ENCODE measurements around the gene PLCD3.
A peak's percentile ranks its signal among the peaks of the same experiment; 100 is the strongest.

PLCD3 gene

GRCh38 chr17:45146890-45147580, 14.7 kb upstream of the PLCD3 start:
- no peaks in the 10 kb centered on the region for H3K9me3 ChIP-seq (replicated peaks in 1 of 11)
- H3K36me3 ChIP-seq, result peaks cover 0 to 21% (median 5%) of the 10 kb centered on the region in 11 experiments; a peak in 9 of 22 replicates
- peak overlapping the region; percentile 89 to 99 (median 95) for H3K9ac ChIP-seq
- H3K27me3 ChIP-seq, result no peaks in the 10 kb centered on the region
- peak overlapping the region; percentile 84 to 99 (median 95) for H3K4me2 ChIP-seq
- no peak for TF ChIP-seq Cebpa-rat (IDR thresholded peaks at IDR 0.05)
- H3K4me3 ChIP-seq, result peak overlapping the region; percentile 55 to 75 (median 64)
- H3K4me1 ChIP-seq, result peaks cover 53 to 62% (median 58%) of the 10 kb centered on the region in 10 experiments
- H4K20me1 ChIP-seq, result peaks cover 24 to 41% (median 35%) of the 10 kb centered on the region in 11 experiments
- peak overlapping the region; percentile 96 to 100 (median 99) for H3K27ac ChIP-seq

GRCh38 chr17:45146592-45146889, 14.2 kb upstream of the PLCD3 start:
- Histone ChIP-seq H3K4me2 (peak overlapping the region; percentile 84 to 99 (median 95)), H3K4me1 (peaks cover 50 to 58% (median 55%) of the 10 kb centered on the region in 10 experiments)

GRCh38 chr17:45146166-45146565, 13.9 kb upstream of the PLCD3 start:
- Histone ChIP-seq H4K20me1 (peaks cover 15 to 33% (median 27%) of the 10 kb centered on the region in 11 experiments; a peak in 21 of 22 replicates), H3K27me3 (no peaks in the 10 kb centered on the region), H3K27ac (peak overlapping the region in 10 of 11 experiments; percentile 96 to 100 (median 98); a peak in 14 of 22 replicates), H3K9me3 (replicated peaks in 1 of 11) (no peaks in the 10 kb centered on the region), H3K9ac (peak overlapping the region in 5 of 11 experiments; percentile 30 to 98 (median 93); a peak in 9 of 22 replicates), H3K36me3 (peaks cover 0 to 16% (median 5%) of the 10 kb centered on the region in 11 experiments; a peak in 9 of 22 replicates), H3K4me3 (no peak overlapping the region; a peak in 1 of 20 replicates), H3K4me2 (peak overlapping the region; percentile 84 to 99 (median 95)), H3K4me1 (peaks cover 47 to 56% (median 54%) of the 10 kb centered on the region in 10 experiments)
- TF ChIP-seq Cebpa-rat (IDR thresholded peaks at IDR 0.05), result no peak

More at GRCh38 chr17:45146592-45146889, 14.2 kb upstream of the PLCD3 start:
- H3K27me3 ChIP-seq, result no peaks in the 10 kb centered on the region
- TF ChIP-seq Cebpa-rat (IDR thresholded peaks at IDR 0.05), result no peak
- peak overlapping the region; percentile 55 to 75 (median 64); a peak in 18 of 20 replicates for H3K4me3 ChIP-seq
- H3K9me3 ChIP-seq (replicated peaks in 1 of 11), result no peaks in the 10 kb centered on the region
- H3K27ac ChIP-seq, result peak overlapping the region; percentile 96 to 100 (median 99)
- H3K9ac ChIP-seq, result peak overlapping the region; percentile 89 to 99 (median 95); a peak in 21 of 22 replicates
- peaks cover 19 to 37% (median 31%) of the 10 kb centered on the region in 11 experiments for H4K20me1 ChIP-seq
- peaks cover 0 to 20% (median 5%) of the 10 kb centered on the region in 11 experiments; a peak in 9 of 22 replicates for H3K36me3 ChIP-seq

- H3K4me1 ChIP-seq, result peaks cover 40 to 54% (median 53%) of the 10 kb centered on the region in 10 experiments
- H3K36me3 ChIP-seq, result peaks cover 0 to 5% (median 0%) of the 10 kb centered on the region in 11 experiments; a peak in 8 of 22 replicates
- peak overlapping the region; percentile 84 to 99 (median 95) for H3K4me2 ChIP-seq
- H3K9ac ChIP-seq, result peak overlapping the region; percentile 75 to 86 (median 80)
- H3K4me3 ChIP-seq, result peak overlapping the region; percentile 41 to 68 (median 57); a peak in 18 of 20 replicates
- H4K20me1 ChIP-seq, result peaks cover 4 to 21% (median 16%) of the 10 kb centered on the region in 11 experiments; a peak in 21 of 22 replicates
- no peaks in the 10 kb centered on the region for H3K9me3 ChIP-seq (replicated peaks in 1 of 11)
- H3K27ac ChIP-seq, result peak overlapping the region; percentile 71 to 97 (median 85); a peak in 21 of 22 replicates
- TF ChIP-seq Cebpa-rat (IDR thresholded peaks at IDR 0.05), result no peak
- H3K27me3 ChIP-seq, result no peaks in the 10 kb centered on the region
Observed at GRCh38 chr17:45145035-45145389, 12.7 kb upstream of the PLCD3 start.

GRCh38 chr17:45144199-45145034, 12.1 kb upstream of the PLCD3 start:
- Histone ChIP-seq H3K4me1 (peaks cover 40 to 60% (median 56%) of the 10 kb centered on the region in 10 experiments), H3K4me2 (peak overlapping the region; percentile 84 to 99 (median 95)), H4K20me1 (peaks cover 0 to 16% (median 10%) of the 10 kb centered on the region in 11 experiments; a peak in 19 of 22 replicates), H3K9ac (peak overlapping the region; percentile 75 to 86 (median 80)), H3K36me3 (no peaks in the 10 kb centered on the region; a peak in 1 of 22 replicates), H3K27ac (peak overlapping the region; percentile 71 to 97 (median 85)), H3K9me3 (replicated peaks in 1 of 11) (no peaks in the 10 kb centered on the region), H3K27me3 (no peaks in the 10 kb centered on the region), H3K4me3 (peak overlapping the region; percentile 41 to 68 (median 57))
- no peak for TF ChIP-seq Cebpa-rat (IDR thresholded peaks at IDR 0.05)

GRCh38 chr17:45143767-45144198, 11.5 kb upstream of the PLCD3 start:
- Histone ChIP-seq H3K9me3 (replicated peaks in 1 of 11) (no peaks in the 10 kb centered on the region), H3K36me3 (no peaks in the 10 kb centered on the region), H3K4me2 (peak overlapping the region; percentile 84 to 99 (median 95)), H3K27me3 (no peaks in the 10 kb centered on the region), H3K4me3 (peak overlapping the region; percentile 41 to 68 (median 57)), H3K4me1 (peaks cover 40 to 66% (median 59%) of the 10 kb centered on the region in 10 experiments), H3K9ac (peak overlapping the region; percentile 75 to 86 (median 80)), H4K20me1 (peaks cover 0 to 9% (median 3%) of the 10 kb centered on the region in 11 experiments; a peak in 17 of 22 replicates), H3K27ac (peak overlapping the region; percentile 71 to 97 (median 85))
- no peak for TF ChIP-seq Cebpa-rat (IDR thresholded peaks at IDR 0.05)

GRCh38 chr17:45143094-45143670, 10.9 kb upstream of the PLCD3 start:
- H3K4me1 ChIP-seq, result peaks cover 40 to 67% (median 59%) of the 10 kb centered on the region in 10 experiments
- peaks cover 0 to under 1% (median 0%) of the 10 kb centered on the region in 11 experiments; a peak in 2 of 22 replicates for H3K36me3 ChIP-seq
- peak overlapping the region; percentile 28 to 97 (median 85); a peak in 18 of 22 replicates for H3K27ac ChIP-seq
- peak overlapping the region; percentile 75 to 86 (median 80); a peak in 17 of 22 replicates for H3K9ac ChIP-seq
- TF ChIP-seq Cebpa-rat (IDR thresholded peaks at IDR 0.05), result no peak
- H3K27me3 ChIP-seq, result no peaks in the 10 kb centered on the region
- peaks cover 0 to 5% (median 0%) of the 10 kb centered on the region in 11 experiments; a peak in 1 of 22 replicates for H4K20me1 ChIP-seq
- peak overlapping the region; percentile 84 to 99 (median 95) for H3K4me2 ChIP-seq
- peak overlapping the region in 8 of 10 experiments; percentile 54 to 68 (median 58); a peak in 9 of 20 replicates for H3K4me3 ChIP-seq
- no peaks in the 10 kb centered on the region for H3K9me3 ChIP-seq (replicated peaks in 1 of 11)

GRCh38 chr17:45139533-45139920, 7.2 kb upstream of the PLCD3 start:
- H3K36me3 ChIP-seq, result peaks cover 0 to 5% (median 0%) of the 10 kb centered on the region in 11 experiments; a peak in 2 of 22 replicates
- TF ChIP-seq Cebpa-rat (IDR thresholded peaks at IDR 0.05), result no peak
- peak overlapping the region in 1 of 11 experiments; percentile 21; a peak in 1 of 22 replicates for H3K27ac ChIP-seq
- peaks cover 27 to 59% (median 50%) of the 10 kb centered on the region in 10 experiments for H3K4me1 ChIP-seq
- peak overlapping the region in 3 of 11 experiments; percentile 7 to 24 (median 14); a peak in 4 of 22 replicates for H3K9ac ChIP-seq
- peaks cover 0 to 5% (median 0%) of the 10 kb centered on the region in 11 experiments; a peak in 1 of 22 replicates for H4K20me1 ChIP-seq
- H3K4me2 ChIP-seq, result peak overlapping the region in 8 of 11 experiments; percentile 10 to 40 (median 34); a peak in 13 of 22 replicates
- H3K4me3 ChIP-seq, result no peak overlapping the region
- H3K9me3 ChIP-seq (replicated peaks in 1 of 11), result no peaks in the 10 kb centered on the region
- H3K27me3 ChIP-seq, result no peaks in the 10 kb centered on the region
